Caco-2 (cell line): ENCODE results near the gene LRCH3. TPM values are rescaled to one million over a fixed set of nuclear protein-coding genes. Genes with fewer than 3 reads are reported as not detected.
A peak's percentile ranks its signal among the peaks of the same experiment; 100 is the strongest.

Experiments used
- BruUV-seq: library from RNA; stranded (reverse); fragments of 400-500 nt; replicated peaks from 2 replicates; lab custom pipeline; 2021; lab: Mats Ljungman, UMichigan
- CTCF ChIA-PET: fragments of 300-600 bp; sonication (Branson Sonifier 250); formaldehyde crosslinking; loops from one replicate; lab custom pipeline; 2022; ENCODE audit warnings: antibody characterized with exemption; lab: Charles Lee
- POLR2A ChIA-PET: fragments of 300-600 bp; sonication (Branson Sonifier 250); formaldehyde crosslinking; loops from one replicate; lab custom pipeline; 2022; ENCODE audit warnings: antibody characterized with exemption; lab: Charles Lee
- DNase-seq, 2 experiments: peaks; one replicate each; pipeline versions ENCODE4 v3.0.0 to v3.0.0-alpha.2; 2020 to 2022
- H3K27me3 ChIP-seq: replicated peaks from 2 replicates; pipeline ENCODE4 v1.6.0; 2011; ENCODE audit warnings: low read length; ENCODE audit not compliant: control insufficient read depth, insufficient read depth
- H3K36me3 ChIP-seq: 2 replicates; pipeline ENCODE4 v1.5.1; 2011; ENCODE audit warnings: low read length; ENCODE audit not compliant: control insufficient read depth, insufficient read depth
- H3K4me1 ChIP-seq: fragments of 250-450 bp; sonication (Bioruptor Pico); 2 replicates; pipeline ENCODE4 v1.5.1; 2020; ENCODE audit warnings: mild to moderate bottlenecking
- H3K4me3 ChIP-seq: 2 replicates; pipeline ENCODE4 v1.5.1; 2011; ENCODE audit warnings: low read depth, mild to moderate bottlenecking, control low read depth, low read length
- H3K9me3 ChIP-seq: fragments of 250-450 bp; sonication (Bioruptor Pico); 2 replicates; pipeline ENCODE4 v1.5.1; 2020; ENCODE audit warnings: mild to moderate bottlenecking, moderate library complexity
- H3K27ac Mint-ChIP-seq: one replicate; pipeline ENCODE4 v1.8.0; 2022; ENCODE audit warnings: mixed read lengths; ENCODE audit not compliant: unreplicated experiment
- H3K27me3 Mint-ChIP-seq: one replicate; pipeline ENCODE4 v1.8.0; 2022; ENCODE audit warnings: mixed read lengths; ENCODE audit not compliant: insufficient read depth, unreplicated experiment
- H3K36me3 Mint-ChIP-seq: one replicate; pipeline ENCODE4 v1.8.0; 2022; ENCODE audit warnings: mild to moderate bottlenecking, mixed read lengths; ENCODE audit not compliant: insufficient read depth, unreplicated experiment
- H3K4me1 Mint-ChIP-seq: one replicate; pipeline ENCODE4 v1.8.0; 2022; ENCODE audit warnings: low read depth, mixed read lengths; ENCODE audit not compliant: unreplicated experiment
- H3K4me3 Mint-ChIP-seq: one replicate; pipeline ENCODE4 v1.8.0; 2022; ENCODE audit warnings: mild to moderate bottlenecking, moderate library complexity, mixed read lengths; ENCODE audit not compliant: unreplicated experiment
- H3K9me3 Mint-ChIP-seq: one replicate; pipeline ENCODE4 v1.8.0; 2022; ENCODE audit warnings: mixed read lengths; ENCODE audit not compliant: unreplicated experiment
- CTCF ChIP-seq, 2 experiments: fragments of 200-600 bp in 1 of 2; IDR thresholded peaks; 1 replicate in 1 of 2; 2 replicates in 1 of 2; pipeline versions ENCODE4 v1.5.1 to v1.8.0; 2011 to 2022; ENCODE audit warnings: antibody characterized with exemption in 1 of 2, control low read depth in 1 of 2, inconsistent platforms in 1 of 2, low read depth in 1 of 2, low read length in 1 of 2, mild to moderate bottlenecking in 1 of 2, moderate library complexity in 1 of 2; ENCODE audit not compliant: insufficient read depth in 1 of 2, severe bottlenecking in 1 of 2, unreplicated experiment in 1 of 2
- intact Hi-C: fragments of 100-400 bp; cut with micrococcal nuclease; formaldehyde crosslinking; loops from one replicate; pipeline ENCODE4 v1.10.0; 2022; ENCODE audit not compliant: unreplicated experiment
- total RNA-seq: library from RNA; stranded (reverse); gene quantifications from 2 replicates; pipeline ENCODE4 v1.2.3, GENCODE V29; 2022

LRCH3 gene
- total RNA-seq, 1 experiment from 2014 or later, result 38.7 TPM

- CTCF ChIA-PET, result no interaction called here
- no peaks in the 10 kb centered on the region for H3K9me3 Mint-ChIP-seq
- H3K27me3 Mint-ChIP-seq, result no peaks in the 10 kb centered on the region
- TF ChIP-seq CTCF (IDR thresholded peaks at IDR 0.05; ENCODE audit: insufficient read depth in 1 of 2, low read depth in 1 of 2, low read length in 1 of 2, severe bottlenecking in 1 of 2, unreplicated experiment in 1 of 2), result no peak
- POLR2A ChIA-PET, result no interaction called here
- no peaks in the 10 kb centered on the region for H3K4me1 ChIP-seq
- intact Hi-C loops, result no loop called here
- H3K4me3 ChIP-seq, result no peak overlapping the region
- no peak overlapping the region for H3K4me3 Mint-ChIP-seq
- H3K4me1 Mint-ChIP-seq, result peaks cover 6% of the 10 kb centered on the region
- H3K36me3 Mint-ChIP-seq, result peaks cover 8% of the 10 kb centered on the region
- H3K27me3 ChIP-seq, result no peaks in the 10 kb centered on the region
- no peaks in the 10 kb centered on the region for H3K9me3 ChIP-seq
- H3K27ac Mint-ChIP-seq, result peak overlapping the region; percentile 17
- H3K36me3 ChIP-seq, result no peaks in the 10 kb centered on the region
- no TSS peak for BruUV-seq
- DNase-seq, result no peak
These were observed 17.0 kb downstream of the LRCH3 start for GRCh38 chr3:197807969-197808587.

- Mint-ChIP-seq H3K27me3 (no peaks in the 10 kb centered on the region), H3K4me3 (no peak overlapping the region), H3K4me1 (peaks cover 6% of the 10 kb centered on the region), H3K27ac (no peak overlapping the region), H3K9me3 (no peaks in the 10 kb centered on the region), H3K36me3 (peaks cover 14% of the 10 kb centered on the region)
- H3K4me1 ChIP-seq, result no peaks in the 10 kb centered on the region
- H3K27me3 ChIP-seq, result no peaks in the 10 kb centered on the region
- TF ChIP-seq CTCF (IDR thresholded peaks at IDR 0.05; ENCODE audit: insufficient read depth in 1 of 2, low read depth in 1 of 2, low read length in 1 of 2, severe bottlenecking in 1 of 2, unreplicated experiment in 1 of 2), result no peak
- intact Hi-C loops, result no loop called here
- no peak for DNase-seq
- H3K9me3 ChIP-seq, result no peaks in the 10 kb centered on the region
- ChIA-PET CTCF (interaction anchor here (0.7 kb wide), 1 partner anchor 12 kb away, joined by 3 read pairs; no protein-coding TSS in a partner anchor), POLR2A (no interaction called here)
- H3K36me3 ChIP-seq, result no peaks in the 10 kb centered on the region
- no TSS peak for BruUV-seq
- no peak overlapping the region for H3K4me3 ChIP-seq
These were observed 18.4 kb downstream of the LRCH3 start for GRCh38 chr3:197809356-197810020.

GRCh38 chr3:197810901-197811300 lies 19.8 kb downstream of the LRCH3 start:
- no peaks in the 10 kb centered on the region for H3K27me3 Mint-ChIP-seq
- H3K4me3 Mint-ChIP-seq, result no peak overlapping the region
- Histone ChIP-seq H3K27me3 (no peaks in the 10 kb centered on the region), H3K36me3 (no peaks in the 10 kb centered on the region), H3K4me1 (no peaks in the 10 kb centered on the region), H3K9me3 (no peaks in the 10 kb centered on the region), H3K4me3 (no peak overlapping the region)
- intact Hi-C loops, result no loop called here
- no peak for TF ChIP-seq CTCF (IDR thresholded peaks at IDR 0.05; ENCODE audit: insufficient read depth in 1 of 2, low read depth in 1 of 2, low read length in 1 of 2, severe bottlenecking in 1 of 2, unreplicated experiment in 1 of 2)
- BruUV-seq, result no TSS peak
- ChIA-PET CTCF (no interaction called here), POLR2A (no interaction called here)
- DNase-seq, result no peak
- no peaks in the 10 kb centered on the region for H3K9me3 Mint-ChIP-seq
- H3K4me1 Mint-ChIP-seq, result peaks cover 6% of the 10 kb centered on the region
- H3K27ac Mint-ChIP-seq, result no peak overlapping the region
- H3K36me3 Mint-ChIP-seq, result peaks cover 14% of the 10 kb centered on the region
